ENCODE data around the gene CEP85L.

Gene CEP85L

DNA sequence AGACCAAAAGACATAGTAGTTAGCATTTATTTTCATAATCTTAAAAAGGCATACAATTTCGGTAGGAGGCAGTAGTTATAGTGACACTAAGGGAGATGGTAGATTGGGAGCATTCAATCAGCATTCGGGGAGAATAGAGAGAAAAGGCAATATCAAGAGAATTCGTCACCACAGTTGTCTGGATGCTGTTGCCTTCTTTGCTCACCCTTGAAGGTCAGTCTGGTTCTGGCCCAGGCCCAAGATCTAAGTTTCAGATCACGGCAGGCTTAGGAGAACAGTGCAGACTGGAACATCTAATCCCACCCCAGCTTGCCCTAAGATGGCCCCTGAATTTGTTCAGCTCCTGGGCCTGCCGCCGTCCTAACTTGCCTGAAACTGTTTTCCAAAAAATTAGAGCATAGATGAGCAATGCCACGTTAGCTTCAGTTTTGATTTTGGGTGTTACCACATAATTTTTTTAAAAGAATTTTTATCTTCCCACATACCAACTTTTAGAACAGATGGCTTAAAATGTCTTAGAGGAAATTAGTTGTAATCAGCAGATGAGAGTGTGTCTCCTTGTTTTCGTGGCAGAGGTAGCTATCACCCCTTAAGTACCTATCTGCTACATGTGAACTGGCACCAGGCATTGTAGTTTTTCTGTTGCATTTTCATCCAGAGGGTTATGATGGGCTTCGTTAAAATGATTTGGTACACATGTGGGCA lies 8.3 kb upstream of the CEP85L start:
- no peak for DNase-seq

DNA sequence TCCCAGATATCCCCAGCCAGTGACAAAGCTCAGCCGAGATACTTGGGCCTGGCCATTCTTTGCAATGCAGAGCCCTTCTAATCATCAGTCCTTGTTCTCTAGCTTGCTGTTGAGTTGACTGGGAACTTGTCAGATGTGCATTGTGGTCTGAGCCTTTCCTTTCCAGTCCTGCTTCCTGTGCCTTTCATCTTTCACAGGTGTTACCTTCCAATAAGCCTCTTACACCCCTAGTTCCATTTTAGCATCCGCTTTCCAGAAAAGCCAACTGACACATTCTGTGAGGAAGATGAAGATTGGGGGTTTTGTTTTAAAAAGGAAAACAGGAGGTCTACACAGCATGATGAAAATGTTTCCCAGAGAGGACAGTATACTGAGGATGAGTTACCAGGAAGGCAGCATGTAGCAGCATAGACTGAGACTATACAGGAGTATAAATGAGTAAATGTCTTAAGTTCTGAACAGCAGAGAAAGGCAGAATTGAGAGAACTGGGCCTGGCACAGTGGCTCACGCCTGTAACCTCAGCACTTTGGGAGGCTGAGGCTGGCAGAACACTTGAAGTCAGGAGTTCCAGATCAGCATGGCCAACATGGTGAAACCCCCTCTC lies 5.6 kb upstream of the CEP85L start:
- DNase-seq: no peak

DNA sequence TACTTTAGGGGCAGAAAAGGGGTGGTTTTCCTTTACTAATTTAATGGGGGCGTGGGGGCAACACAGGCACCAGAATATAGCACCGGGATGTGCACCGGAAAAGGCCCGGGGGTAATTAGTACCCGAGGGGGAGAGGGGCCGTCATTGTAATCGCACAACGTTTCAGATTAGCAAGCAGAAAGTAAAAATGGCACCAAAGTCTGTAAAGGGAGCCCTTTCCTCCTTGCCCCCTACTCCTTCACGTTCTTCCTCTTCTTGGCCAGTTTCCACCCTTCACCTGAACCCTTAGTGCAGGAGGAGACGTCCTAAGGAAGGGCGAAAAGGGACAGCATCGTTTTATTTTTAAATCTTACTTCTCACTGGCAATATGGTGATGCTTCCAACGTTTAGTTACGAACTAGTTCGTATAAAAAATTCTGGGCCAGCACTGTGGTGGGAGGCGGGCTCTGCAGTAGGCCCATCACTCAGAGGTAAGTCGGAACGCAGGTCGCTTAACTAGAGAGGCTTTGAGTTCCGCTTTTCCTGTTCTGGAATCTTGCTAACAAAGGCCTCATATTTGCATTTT lies 742 bp upstream of the CEP85L start:
- no peak for DNase-seq

DNA sequence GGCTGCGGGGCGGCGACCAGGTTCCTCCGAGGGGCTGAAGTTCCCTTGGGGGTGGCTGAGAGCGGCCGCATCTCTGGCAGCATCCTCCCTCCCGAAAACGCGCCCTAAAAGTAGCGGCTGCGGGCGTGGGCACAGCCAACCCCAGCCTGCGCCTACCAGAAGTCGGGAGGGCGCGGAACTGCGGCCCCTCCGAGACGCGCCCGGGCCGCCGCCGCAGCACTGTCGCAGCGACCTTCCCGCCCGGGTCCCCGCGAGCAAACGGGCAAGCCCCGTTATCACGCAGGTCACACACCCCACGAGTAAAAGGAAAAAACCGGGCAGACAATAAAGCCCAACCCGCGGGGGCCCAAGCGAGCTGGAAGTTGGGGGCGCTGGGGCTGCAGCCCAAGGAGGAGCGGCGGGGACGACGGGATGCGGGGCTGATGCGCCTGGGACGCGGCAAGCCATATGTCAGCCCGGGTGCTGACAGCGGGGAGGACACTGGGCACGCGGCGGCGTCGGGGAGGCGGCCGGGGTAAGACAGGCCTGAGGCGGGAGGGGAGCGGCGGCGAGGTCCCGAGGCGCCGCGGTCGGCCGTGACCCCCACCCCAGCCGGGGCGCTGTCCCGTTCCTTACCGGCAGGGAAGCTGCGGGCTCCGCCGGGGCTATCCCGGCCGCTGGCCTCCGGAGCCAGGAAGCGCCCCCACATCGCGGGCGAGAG lies 659 bp downstream of the CEP85L start:
- peak; percentile 53 for DNase-seq

DNA sequence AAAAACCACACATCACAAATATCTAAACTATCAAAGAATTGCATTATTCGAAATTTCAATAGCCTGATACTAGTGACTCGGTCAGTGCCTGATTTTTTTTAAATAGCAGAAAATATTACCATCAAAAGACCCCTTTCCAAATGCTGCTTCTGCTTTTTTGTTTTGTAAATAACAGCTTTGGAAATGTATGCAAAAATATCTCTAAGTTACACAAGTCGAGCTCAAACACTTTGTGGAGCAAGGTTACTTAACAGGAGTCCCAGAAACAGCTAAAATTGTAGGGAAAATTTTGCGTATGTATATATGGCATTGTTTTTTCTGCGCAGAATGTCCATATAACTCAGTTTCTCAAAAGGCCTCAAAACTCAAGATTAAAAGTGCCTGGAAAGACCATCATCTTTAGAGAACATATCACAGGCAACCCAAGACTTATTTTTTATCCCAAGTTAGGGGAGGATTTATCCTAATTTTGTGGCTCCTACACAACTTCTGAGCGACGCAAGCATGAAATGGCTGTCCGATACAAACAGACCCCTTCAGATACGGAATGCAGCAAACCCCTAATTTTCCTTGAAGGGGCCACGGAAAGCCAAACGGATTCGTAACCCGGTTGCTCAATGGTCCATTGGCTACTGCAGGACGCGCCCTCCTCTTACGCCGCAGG lies 1.3 kb downstream of the CEP85L start:
- DNase-seq: peak; percentile 52

DNA sequence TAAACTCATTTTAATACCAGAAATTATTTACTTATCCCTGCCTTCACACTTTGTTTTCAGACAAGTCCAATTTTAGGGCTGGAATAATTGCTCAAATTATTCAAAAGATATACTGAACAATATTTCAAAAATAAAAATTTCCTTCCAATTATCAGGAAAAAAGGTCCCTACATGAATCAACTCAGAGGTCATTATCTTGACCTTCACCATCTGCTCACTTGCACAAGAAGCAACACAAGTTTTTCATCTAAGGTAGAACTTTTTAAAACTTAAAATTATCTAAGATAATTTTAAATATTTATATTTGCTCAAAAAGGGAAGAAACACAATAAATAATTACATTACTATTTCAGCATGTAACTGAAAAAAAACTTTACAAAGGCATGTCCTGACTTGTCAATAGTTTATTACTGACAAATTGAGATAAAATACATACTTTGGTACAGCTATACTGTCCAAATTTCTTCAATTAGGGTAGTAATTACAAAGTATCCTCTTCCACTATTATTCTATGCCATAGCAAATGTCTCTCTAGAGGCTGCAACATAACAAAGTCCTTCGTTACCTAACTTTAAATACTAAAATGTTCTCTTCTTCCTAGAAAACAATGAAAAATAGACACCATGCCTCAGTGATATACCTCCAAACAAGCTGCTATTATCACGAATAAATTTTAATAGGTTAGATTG lies 2.4 kb downstream of the CEP85L start:
- DNase-seq: no peak

DNA sequence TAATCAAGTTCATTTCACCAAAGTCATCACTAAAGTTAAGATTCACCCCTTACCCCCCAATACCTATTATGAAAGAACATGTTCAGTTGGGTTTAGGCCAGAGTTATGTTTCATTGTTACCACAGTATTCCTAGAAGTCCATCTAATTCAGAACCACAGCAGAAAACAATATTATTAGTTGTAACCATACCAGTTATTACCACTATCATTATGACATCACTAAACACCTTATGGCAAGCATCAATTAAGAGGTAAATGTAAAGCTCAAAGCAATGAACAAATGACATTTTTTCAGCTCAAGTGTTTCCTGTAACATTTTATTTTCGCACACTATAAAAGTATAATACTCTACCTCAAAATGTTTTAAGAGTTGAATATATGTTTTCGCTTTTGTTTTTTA lies 4.4 kb downstream of the CEP85L start:
- no peak for DNase-seq

DNA sequence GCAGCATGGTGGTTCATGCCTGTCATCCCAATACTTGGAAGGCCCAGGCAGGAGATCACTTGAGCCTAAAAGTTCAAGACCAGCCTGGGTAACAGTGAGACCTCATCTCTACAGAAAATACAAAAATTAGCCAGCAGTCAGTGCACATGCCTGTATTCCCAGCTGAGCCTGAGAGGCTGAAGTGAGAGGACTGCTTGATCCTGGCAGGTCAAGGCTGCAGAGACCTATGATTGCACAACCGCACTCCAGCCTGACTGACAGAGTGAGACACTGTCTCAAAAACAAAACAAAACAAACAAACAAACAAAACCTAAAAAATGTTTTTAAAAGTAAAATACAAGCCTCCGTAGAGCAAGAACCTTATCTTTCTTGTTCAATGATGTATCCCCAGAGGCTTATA lies 6.0 kb downstream of the CEP85L start:
- DNase-seq: no peak

DNA sequence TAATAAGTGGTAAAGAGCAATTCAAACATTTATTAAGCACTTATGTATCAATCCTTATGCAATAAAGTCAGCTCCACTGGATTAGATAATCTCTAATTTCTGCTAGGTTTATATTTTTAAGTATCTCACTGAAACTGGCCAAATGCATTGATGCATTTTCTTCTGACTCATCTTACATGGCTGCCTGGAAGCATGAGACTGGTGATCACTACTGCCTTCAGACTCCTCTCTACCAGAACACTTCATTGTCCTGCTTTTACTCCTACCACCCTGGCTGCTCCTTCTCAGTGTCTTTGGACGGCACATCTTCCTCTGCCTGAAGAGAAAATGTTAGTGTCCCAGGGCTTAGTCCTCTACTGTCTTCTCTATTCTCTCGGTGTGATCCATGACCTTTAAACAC lies 7.4 kb downstream of the CEP85L start:
- DNase-seq: peak; percentile 26

DNA sequence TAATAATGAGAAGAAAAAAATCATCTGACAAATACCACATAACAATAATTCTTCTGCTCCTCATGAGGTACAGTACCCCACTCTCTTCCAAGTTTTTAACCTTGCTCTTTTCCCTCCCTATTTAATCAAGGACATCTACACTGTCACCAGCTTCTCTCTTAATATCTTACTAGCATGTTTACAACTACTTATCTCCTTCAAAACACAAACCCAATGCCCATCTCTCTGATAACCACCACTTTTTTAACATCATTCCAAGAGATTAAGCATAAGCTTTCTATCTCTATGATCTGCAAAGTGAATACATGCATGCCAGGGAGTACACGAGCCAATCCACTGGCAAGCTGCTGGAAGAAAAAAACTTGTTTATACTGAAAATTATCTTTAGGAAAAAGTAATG lies 10.3 kb downstream of the CEP85L start:
- DNase-seq: no peak

DNA sequence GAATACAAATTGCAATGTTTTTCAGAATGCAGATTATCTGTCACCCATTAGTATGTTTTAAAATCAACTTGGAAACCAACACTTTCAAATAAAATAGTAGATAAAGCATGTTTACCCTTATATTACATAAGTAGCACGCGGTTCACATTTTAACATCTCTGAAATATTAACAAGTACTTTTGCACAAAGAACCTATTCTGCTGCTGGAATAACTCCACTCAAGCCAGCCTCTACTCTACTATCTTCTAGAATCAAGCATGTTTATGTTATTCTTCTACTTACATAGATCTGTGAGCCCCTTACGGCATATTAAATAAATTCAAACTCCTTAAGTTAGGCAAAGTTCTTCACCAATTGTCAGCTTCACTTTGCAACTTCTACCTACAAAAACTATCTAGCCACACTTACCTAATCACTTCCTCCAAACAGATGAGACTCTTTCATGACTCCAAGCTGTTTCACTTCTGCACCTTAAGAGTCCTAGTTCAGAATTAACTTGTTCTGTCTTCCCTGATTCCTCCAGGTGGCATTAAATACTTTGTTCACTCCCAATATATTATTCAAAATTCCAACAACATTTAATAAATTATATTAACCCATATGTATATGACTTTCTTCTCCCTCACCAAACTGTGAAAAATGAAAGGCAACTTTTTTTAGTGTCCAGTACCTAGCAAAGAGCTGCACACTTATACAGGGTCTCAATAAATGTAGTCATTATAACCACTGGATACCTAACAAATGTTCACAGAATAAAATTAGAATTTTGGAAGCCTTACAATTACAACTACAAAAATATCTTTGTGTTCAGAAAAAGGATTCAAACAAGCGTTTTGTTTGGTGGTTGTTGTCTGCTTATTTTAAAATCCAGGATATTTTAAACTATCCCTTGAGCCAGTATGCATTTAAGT lies 12.1 kb downstream of the CEP85L start:
- DNase-seq: no peak

DNA sequence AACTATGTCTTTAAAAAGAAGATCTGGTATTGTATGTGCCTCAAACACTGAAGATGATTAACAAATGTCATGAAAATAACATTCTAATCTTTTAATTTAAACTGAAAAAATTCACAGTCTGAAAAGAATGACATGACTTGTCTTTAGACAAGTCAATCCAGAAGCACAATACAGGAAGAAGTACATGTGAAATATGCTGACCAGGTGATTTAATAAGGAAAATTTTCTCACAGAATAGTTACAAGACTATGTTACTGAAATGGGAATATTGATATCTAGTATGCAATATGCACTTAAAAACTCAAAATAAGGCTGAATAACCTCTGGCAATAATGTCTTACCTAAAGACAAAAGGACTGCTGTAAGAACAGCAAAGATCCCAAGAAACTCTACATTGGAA lies 13.1 kb downstream of the CEP85L start:
- no peak for DNase-seq

DNA sequence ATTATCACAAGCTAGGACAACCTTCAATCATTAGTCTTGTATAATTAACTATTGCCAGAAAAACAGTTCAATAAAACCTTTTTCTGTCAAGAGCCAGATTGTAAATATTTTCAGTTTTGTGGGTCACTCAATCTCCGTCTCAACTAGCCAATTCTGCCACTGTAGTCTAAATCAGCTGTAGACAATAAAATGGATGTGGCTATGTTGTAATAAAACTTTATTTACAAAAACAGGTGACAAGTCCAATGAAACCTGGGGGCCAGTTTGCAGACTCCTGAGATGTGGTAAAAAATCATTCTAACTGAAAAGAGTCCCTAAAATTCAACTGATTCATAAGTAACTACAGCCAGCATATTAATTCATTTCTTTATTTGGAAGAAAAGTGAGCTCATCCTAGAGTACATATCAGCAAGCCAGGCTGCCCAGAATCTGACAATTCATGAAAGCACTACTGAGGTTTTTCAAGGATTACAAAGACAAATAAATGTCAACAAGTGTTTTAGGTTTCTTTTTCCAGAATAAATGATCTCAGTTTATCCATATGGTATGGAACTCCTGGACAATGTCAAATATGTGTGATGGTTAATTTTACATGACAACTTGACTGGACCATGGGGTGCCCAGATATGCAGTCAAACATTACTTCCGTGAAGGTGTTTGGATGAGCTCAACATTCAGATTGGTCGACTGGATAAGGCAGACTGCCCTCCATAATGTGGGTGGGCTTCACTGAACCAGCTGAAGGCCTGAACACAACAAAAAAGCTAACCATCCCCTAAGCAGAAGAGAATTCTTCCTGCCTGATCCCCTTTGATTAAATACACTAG lies 15.3 kb downstream of the CEP85L start:
- no peak for DNase-seq

DNA sequence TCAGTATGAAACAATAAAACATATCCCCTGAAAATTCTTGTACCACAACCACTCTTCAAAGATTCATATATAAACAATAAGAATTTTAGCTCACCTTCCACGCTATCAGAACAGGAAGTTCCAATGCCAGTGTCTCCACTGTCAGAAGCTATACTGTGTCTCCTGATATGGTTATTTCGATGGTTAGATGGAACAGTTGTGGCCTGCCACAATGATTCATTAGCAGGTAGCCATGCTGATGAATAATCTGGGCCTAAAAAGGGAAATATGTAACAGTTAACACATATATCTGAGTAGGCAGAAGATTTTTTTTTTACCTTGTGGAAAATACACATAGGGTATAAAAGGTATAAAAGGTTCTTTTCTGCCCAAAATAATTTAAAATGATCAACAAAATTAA lies 19.0 kb downstream of the CEP85L start:
- peak; percentile 8 for DNase-seq

DNA sequence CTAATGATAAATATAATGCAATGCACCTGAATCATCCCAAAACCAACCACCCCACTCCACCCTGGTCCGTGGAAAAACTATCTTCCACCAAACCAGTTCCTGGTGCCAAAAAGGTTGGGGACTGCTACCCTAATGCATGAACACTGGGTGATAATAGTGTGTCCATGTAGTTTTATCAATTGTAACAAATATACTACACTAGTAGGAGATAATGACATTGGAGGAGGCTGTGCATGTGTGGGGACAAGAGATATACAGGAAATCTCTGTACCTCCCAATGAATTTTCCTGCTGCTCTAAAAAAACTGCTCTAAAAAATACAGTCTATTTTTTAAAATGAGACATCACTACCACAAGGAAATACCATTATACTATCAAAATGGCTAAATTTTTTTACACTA lies 20.5 kb downstream of the CEP85L start:
- no peak for DNase-seq

DNA sequence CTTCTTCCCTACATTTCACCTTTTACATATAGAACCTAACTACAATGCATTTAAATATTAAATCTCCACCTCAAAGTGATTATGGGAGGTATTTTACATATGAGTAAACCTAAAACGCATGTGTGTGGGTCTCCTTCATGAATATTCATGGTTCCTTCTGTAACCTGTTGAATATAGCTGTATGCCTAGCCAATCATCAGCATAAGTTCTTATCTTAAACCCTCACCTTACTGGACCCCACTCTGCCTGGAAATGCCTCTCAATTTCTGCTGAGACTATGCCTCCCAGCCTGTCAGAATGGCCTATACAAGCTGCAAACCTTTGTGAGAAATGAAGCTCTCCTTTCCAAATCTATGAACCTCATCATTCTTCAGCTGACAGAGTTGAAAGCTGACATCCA lies 21.3 kb downstream of the CEP85L start:
- no peak for DNase-seq

DNA sequence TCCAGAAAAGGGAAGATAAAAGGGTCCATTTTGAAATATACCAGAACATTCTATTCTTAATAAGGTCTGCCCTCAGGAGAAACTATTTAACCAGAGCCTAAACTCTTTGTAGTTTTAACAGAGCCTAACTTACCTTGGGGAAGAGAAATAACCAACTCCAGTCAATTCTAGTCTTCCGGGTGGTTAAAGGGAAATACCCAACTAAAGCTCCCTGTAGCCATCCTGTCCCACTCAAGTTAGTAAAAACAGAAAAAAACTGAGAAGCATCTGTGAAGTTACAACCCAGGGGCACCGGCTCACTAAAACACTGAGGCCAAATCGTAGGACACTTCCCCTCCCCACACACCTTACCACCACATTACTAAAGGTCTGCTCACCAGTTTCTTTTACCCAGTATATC lies 23.7 kb downstream of the CEP85L start:
- DNase-seq: no peak

DNA sequence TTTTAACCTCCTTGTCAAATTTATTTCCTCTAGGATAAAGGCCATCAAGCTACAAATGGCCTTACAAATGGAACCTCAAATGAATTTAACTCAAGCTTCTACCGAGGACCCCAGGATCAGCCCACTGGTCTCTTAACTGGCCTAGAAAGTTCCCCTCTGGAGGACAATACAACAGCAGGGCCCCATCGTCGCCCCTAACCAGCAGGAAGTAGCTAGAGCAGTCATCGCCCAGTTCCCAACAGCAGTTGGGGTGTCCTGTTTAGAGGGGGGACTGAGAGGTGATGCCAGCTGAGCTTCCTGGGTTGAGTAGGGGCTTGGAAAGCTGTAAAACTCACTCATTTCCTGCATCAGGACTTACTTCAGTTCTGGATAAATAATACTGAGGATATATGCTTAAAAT lies 25.6 kb downstream of the CEP85L start:
- no peak for DNase-seq

DNA sequence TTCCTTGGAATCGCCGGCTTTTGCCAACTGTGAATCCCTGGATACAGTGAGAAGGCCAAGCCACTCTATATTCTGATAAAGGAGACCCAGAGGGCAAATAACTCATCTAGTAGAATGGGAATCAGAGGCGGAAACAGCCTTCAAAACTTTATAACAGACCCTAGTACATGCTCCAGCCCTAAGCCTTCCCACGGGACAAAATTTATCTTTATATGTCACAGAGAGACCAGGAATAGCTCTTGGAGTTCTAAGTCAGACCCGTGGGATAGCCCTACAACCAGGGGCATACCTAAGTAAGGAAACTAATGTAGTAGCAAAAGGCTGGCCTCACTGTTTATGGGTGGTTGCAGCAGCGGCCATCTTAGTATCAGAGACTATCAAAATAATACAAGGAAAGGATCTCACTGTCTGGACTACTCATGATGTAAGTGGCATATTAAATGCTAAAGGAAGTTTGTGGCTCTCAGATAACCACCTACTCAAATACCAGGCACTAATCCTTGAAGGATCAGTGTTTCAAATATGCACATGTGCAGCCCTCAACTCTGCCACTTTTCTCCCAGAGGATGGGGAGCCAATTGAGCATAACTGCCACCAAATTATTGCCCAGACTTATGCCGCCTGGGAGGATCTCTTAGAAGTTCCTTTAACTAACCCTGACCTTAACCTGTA lies 29.5 kb downstream of the CEP85L start:
- no peak for DNase-seq

DNA sequence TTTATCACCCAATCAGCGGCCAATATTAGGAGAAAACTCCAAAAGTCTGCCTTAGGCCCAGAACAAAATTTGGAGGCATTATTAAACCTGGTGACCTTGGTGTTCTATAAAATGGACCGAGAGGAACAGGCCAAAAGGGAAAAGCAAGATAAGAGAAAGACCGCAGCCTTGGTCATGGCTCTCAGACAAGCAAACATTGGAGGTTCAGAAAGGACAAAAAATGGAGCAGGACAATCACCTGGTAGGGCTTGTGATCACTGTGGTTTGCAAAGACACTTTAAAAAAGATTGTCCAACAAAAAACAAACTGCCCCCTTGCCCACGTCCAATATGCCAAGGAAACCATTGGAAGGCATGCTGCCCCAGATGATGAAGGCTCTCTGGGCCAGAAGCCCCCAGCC lies 31.2 kb downstream of the CEP85L start:
- no peak for DNase-seq
